Smooth muscle cell (in vitro differentiated cells): ENCODE data around the gene NUDT16L1. TPM values are rescaled to one million over a fixed set of nuclear protein-coding genes. Genes with fewer than 3 reads are reported as not detected.
"Not testable (repeated sequence)": the region's sequence is repeated elsewhere in the genome, so short reads cannot be mapped to it uniquely, and the experiment has no call there.

Source experiments
- DNase-seq: peaks from one replicate; lab custom pipeline; 2025; ENCODE audit not compliant: unreplicated experiment; lab: John Stamatoyannopoulos, UW
- H2AFZ ChIP-seq: fragments of 200-600 bp; sonication (generic); 2 replicates; pipeline ENCODE4 v1.6.0; 2016; ENCODE audit warnings: antibody characterized with exemption, low read depth, mild to moderate bottlenecking
- H3F3A ChIP-seq: fragments of 200-600 bp; sonication (generic); 2 replicates; pipeline ENCODE4 v1.6.0; 2017; ENCODE audit warnings: antibody characterized with exemption, low read depth
- H3K27ac ChIP-seq: fragments of 200-600 bp; sonication (generic); 2 replicates; pipeline ENCODE4 v1.5.1; 2016; ENCODE audit warnings: low read depth, mild to moderate bottlenecking
- H3K27me3 ChIP-seq: fragments of 200-600 bp; sonication (generic); 2 replicates; pipeline ENCODE4 v1.6.1; 2016; ENCODE audit warnings: low read depth, mild to moderate bottlenecking
- H3K36me3 ChIP-seq: fragments of 200-600 bp; sonication (generic); 2 replicates; pipeline ENCODE4 v1.5.1; 2016; ENCODE audit warnings: low read depth
- H3K4me1 ChIP-seq: fragments of 200-600 bp; sonication (generic); 2 replicates; pipeline ENCODE4 v1.5.1; 2016; ENCODE audit warnings: low read depth
- H3K4me2 ChIP-seq: fragments of 200-600 bp; sonication (generic); 2 replicates; pipeline ENCODE4 v1.6.0; 2016; ENCODE audit warnings: mild to moderate bottlenecking
- H3K4me3 ChIP-seq: fragments of 200-600 bp; sonication (generic); 2 replicates; pipeline ENCODE4 v1.5.1; 2016; ENCODE audit warnings: mild to moderate bottlenecking
- H3K79me2 ChIP-seq: fragments of 200-600 bp; sonication (generic); 2 replicates; pipeline ENCODE4 v1.6.0; 2016; ENCODE audit warnings: low read depth, mild to moderate bottlenecking
- H3K9ac ChIP-seq: fragments of 200-600 bp; sonication (generic); 2 replicates; pipeline ENCODE4 v1.6.0; 2016; ENCODE audit warnings: low read depth
- H3K9me3 ChIP-seq: fragments of 200-600 bp; sonication (generic); replicated peaks from 2 replicates; pipeline ENCODE4 v1.5.1; 2016; ENCODE audit warnings: low read depth
- H4K20me1 ChIP-seq: fragments of 200-600 bp; sonication (generic); 2 replicates; pipeline ENCODE4 v1.6.0; 2016; ENCODE audit warnings: low read depth
- WGBS: methylation state at CpG from one replicate; pipeline ENCODE4 v1.1.7; 2016; ENCODE audit warnings: low lambda C conversion rate; 5-methylcytosine and 5-hydroxymethylcytosine counted together
- polyA plus RNA-seq: library from polyadenylated mRNA; unstranded; fragments of >200 nt; fragmentation: Nextera tagmentation; extraction: Ambion mirVana; gene quantifications from 2 replicates; pipeline ENCODE4 v1.2.1, GENCODE V29; 2016
- total RNA-seq: library from RNA; depleted of rRNA; stranded (reverse); fragments of >200 nt; gene quantifications from 2 replicates; pipeline ENCODE4 v1.2.3, GENCODE V29; 2014
- TF ChIP-seq, protein P1 (sequence below): fragments of 200-600 bp; sonication (generic); IDR thresholded peaks from 2 replicates; pipeline ENCODE4 v1.5.1; 2017; ENCODE audit warnings: borderline replicate concordance, mild to moderate bottlenecking, antibody characterized with exemption; ENCODE audit not compliant: insufficient read depth, poor library complexity, severe bottlenecking

The NUDT16L1 gene
- total and polyA plus RNA-seq, 2 experiments from 2014 or later, result 17.6 to 48.3 TPM

GRCh38 chr16:4736546-4736945, 43.2 kb downstream of the NUDT16L1 start:
- H3K36me3 ChIP-seq, result no peaks in the 10 kb centered on the region
- peaks cover 6% of the 10 kb centered on the region for H3K4me1 ChIP-seq
- WGBS, result 95% methylated on average over 4 of the region's 4 CpGs
- peaks cover 3% of the 10 kb centered on the region for H3F3A ChIP-seq
- H3K27ac ChIP-seq, result no peak overlapping the region
- H3K4me3 ChIP-seq, result no peak overlapping the region
- H4K20me1 ChIP-seq, result no peaks in the 10 kb centered on the region
- no peaks in the 10 kb centered on the region for H3K9me3 ChIP-seq
- H2AFZ ChIP-seq, result no peak overlapping the region
- peaks cover 8% of the 10 kb centered on the region for H3K79me2 ChIP-seq
- H3K27me3 ChIP-seq, result no peaks in the 10 kb centered on the region
- H3K4me2 ChIP-seq, result no peak overlapping the region
- H3K9ac ChIP-seq, result no peak overlapping the region
- TF ChIP-seq, protein P1, sequence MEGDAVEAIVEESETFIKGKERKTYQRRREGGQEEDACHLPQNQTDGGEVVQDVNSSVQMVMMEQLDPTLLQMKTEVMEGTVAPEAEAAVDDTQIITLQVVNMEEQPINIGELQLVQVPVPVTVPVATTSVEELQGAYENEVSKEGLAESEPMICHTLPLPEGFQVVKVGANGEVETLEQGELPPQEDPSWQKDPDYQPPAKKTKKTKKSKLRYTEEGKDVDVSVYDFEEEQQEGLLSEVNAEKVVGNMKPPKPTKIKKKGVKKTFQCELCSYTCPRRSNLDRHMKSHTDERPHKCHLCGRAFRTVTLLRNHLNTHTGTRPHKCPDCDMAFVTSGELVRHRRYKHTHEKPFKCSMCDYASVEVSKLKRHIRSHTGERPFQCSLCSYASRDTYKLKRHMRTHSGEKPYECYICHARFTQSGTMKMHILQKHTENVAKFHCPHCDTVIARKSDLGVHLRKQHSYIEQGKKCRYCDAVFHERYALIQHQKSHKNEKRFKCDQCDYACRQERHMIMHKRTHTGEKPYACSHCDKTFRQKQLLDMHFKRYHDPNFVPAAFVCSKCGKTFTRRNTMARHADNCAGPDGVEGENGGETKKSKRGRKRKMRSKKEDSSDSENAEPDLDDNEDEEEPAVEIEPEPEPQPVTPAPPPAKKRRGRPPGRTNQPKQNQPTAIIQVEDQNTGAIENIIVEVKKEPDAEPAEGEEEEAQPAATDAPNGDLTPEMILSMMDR, result no peak
- DNase-seq, result no peak

DNA sequence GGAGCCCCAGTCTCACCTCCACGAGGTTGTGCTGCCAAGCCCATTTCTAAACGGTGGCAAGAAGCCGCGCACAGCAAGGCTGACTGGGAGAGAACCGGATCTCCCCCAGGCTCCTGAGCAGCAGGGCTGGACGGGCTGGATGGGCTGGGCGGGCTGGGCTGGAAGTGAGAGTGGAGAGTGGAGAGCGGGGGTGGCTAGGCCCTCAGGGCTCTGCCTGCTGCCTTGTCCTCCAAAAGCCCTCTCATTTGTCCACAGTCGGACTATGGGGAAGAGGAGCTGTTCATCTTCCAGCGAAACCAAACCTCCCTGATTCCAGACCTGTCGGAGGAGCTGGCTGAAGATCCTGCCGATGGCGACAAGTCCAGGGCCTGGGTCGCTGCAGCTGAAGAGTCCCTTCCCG, 44.2 kb downstream of the NUDT16L1 start:
- H3K36me3 ChIP-seq, result no peaks in the 10 kb centered on the region
- H3K9ac ChIP-seq, result no peak overlapping the region
- peaks cover 3% of the 10 kb centered on the region for H3F3A ChIP-seq
- H3K4me3 ChIP-seq, result no peak overlapping the region
- H4K20me1 ChIP-seq, result no peaks in the 10 kb centered on the region
- H2AFZ ChIP-seq, result no peak overlapping the region
- WGBS, result 69% methylated on average over 15 of the region's 15 CpGs
- peaks cover 6% of the 10 kb centered on the region for H3K4me1 ChIP-seq
- H3K4me2 ChIP-seq, result no peak overlapping the region
- H3K27me3 ChIP-seq, result no peaks in the 10 kb centered on the region
- no peak for DNase-seq
- no peaks in the 10 kb centered on the region for H3K9me3 ChIP-seq
- H3K27ac ChIP-seq, result no peak overlapping the region
- H3K79me2 ChIP-seq, result peaks cover 8% of the 10 kb centered on the region
- TF ChIP-seq, protein P1, result no peak

GRCh38 chr16:4738370-4738769, 45.0 kb downstream of the NUDT16L1 start:
- DNase-seq, H3K4me3 ChIP-seq, H4K20me1 ChIP-seq, H3K79me2 ChIP-seq, H3K9me3 ChIP-seq, H3F3A ChIP-seq, H3K4me1 ChIP-seq, H3K9ac ChIP-seq, H3K27me3 ChIP-seq, H3K36me3 ChIP-seq, H2AFZ ChIP-seq, H3K4me2 ChIP-seq, H3K27ac ChIP-seq: not testable (repeated sequence)
- WGBS, result 81% methylated on average over 5 of the region's 5 CpGs

DNA sequence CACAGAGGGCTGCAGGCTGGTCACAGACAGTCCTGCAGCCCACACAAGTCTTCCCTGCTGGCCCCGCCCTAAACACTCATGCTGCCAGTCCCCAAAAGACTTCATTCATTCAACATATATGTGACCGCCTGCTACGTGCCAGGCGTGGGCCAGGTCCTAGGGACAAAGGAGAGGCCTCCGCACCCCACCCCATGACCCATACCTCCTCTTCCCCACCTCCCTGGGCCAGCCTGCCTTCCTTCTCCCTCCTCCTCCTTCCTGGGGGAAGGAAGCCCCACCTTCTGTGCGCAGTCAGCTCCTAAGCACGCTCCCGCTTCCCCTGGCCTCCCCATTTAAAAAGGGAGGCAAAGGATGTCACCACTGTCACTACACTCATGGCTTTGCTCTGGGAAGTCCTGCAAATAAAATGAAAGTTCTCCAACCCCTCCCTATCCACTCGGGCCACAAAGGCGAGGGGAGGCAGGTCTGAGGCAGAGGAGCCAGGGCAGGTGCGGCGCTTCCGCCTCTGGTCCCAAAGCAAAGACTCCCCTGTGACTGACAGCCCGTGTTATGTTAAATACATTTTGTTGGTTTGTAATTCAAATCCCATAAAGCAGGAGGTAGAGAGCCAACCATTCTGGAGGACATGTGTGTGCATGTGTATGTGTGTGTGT, 50.0 kb downstream of the NUDT16L1 start:
- H2AFZ ChIP-seq, result no peak overlapping the region
- no peaks in the 10 kb centered on the region for H3F3A ChIP-seq
- no peaks in the 10 kb centered on the region for H3K4me1 ChIP-seq
- TF ChIP-seq, protein P1, result no peak
- no peaks in the 10 kb centered on the region for H3K79me2 ChIP-seq
- H3K27me3 ChIP-seq, result no peaks in the 10 kb centered on the region
- no peak overlapping the region for H3K4me3 ChIP-seq
- no peaks in the 10 kb centered on the region for H3K9me3 ChIP-seq
- no peaks in the 10 kb centered on the region for H4K20me1 ChIP-seq
- peak overlapping the region; percentile 22 for H3K4me2 ChIP-seq
- WGBS, result 59% methylated on average over 13 of the region's 14 CpGs
- no peak overlapping the region for H3K9ac ChIP-seq
- no peak for DNase-seq
- H3K27ac ChIP-seq, result no peak overlapping the region
- H3K36me3 ChIP-seq, result no peaks in the 10 kb centered on the region
